Measurements from ENCODE around the gene SPSB4.
"Not testable (repeated sequence)": the region's sequence is repeated elsewhere in the genome, so short reads cannot be mapped to it uniquely, and the experiment has no call there.

Gene SPSB4

DNA sequence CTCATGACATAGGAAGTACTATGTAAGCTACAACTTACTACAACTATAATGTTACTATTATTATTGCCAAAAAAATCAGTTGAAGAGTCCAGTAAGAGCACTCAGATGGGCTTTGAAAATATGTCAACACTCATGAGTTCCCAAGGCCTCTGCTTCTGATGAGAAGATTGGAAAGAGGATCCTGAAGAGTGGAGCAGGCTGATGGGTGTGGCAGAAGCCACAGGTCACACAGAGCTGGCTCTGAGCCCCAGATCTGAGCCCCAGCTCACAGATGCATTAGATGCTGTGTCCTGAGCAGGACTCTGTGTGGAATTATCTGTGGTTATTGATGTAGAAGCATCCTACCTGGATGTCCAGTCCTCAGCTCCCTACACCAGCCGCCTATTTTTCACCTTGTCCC lies 65.6 kb downstream of the SPSB4 start:
- no peak for DNase-seq (ENCODE audit: low read depth)

DNA sequence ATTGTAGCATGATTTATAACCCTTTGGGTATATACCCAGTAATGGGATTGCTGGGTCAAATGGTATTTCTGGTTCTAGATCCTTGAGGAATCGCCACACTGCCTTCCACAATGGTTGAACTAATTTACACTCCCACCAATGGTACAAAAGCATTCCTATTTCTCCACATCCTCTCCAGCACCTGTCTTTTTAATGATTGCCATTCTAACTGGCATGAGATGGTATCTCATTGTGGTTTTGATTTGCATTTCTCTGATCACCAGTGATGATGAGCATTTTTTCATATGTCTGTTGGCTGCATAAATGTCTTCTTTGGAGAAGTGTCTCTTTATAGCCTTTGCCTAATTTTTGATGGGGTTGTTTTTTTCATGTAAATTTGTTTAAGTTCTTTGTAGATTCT lies 66.8 kb downstream of the SPSB4 start:
- DNase-seq (ENCODE audit: low read depth): not testable (repeated sequence)

DNA sequence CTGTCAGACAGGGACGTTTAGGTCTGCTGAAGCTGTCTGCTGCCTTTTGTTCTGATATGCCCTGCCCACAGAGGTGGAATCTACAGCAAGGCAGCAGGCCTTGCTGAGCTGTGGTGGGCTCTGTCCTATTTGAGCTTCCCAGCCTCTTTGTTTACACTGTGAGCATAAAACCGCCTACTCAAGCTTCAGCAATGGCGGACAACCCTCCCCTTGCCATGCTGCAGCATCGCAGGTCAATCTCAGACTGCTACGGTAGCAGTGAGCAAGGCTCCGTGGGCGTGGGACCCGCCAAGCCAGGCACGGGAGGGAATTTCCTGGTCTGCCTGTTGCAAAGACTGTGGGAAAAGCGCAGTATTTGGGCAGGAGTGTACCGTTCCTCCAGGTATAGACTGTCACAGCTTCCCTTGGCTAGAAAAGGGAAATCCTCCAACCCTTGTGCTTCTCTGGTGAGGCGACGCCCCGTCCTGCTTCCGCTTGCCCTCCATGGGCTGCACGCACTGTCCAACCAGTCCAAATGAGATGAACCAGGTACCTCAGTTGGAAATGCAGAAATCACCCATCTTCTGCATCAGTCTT lies 71.4 kb downstream of the SPSB4 start:
- no peak for DNase-seq (ENCODE audit: low read depth)

DNA sequence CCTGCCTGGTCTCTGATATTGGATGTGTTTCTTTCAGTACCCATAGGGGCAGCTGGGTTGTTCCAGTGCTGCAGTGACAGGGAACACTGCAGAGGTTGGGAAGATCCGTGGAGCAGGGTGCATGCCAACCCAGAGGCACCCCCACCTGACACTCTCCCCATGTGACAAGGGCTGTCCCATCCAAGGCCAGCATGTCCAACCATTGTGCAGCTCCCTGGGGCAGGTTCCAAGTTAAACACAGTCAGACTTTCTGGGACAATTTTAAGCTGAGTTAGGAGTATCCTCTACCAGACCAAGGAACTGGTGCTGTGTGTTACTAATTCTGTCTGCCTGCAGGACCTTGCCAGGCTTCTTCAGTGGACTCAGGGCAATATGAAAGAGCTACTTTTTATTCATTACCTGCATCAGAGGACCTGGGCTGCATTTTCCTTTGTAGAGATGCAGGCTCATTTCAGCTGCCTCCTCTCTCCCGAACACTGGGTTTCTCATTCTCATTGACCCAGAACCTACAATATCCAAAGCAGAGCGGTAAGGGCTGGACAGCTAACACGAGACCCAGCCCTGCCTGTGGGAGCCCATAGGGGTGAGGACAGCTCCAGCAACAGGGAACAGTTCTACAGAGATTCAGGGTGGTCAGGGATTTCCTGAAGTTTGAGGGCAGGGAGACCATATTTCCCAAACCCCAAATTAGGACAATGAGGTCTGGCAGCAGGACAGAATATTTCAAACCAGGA lies 72.7 kb downstream of the SPSB4 start:
- no peak for DNase-seq (ENCODE audit: low read depth)

DNA sequence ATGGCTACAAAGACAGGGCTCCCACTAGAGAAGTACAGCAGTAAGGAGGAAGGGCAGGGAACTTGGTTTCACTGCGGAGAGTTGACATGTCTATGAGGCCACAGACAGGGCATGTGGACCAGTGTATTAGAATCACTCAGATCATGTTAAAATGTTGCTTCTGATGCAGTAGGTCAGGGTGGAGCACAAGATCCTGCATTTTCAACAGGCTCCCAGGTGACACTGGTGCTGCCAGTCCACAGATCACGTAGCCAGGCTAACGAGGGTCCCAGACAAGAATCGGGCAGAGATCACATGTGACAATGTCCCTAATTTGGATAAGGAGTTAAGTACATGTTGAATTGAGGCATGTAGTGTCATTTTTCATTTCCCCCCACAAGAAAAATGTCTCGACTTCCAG lies 73.6 kb downstream of the SPSB4 start:
- DNase-seq (ENCODE audit: low read depth): no peak

DNA sequence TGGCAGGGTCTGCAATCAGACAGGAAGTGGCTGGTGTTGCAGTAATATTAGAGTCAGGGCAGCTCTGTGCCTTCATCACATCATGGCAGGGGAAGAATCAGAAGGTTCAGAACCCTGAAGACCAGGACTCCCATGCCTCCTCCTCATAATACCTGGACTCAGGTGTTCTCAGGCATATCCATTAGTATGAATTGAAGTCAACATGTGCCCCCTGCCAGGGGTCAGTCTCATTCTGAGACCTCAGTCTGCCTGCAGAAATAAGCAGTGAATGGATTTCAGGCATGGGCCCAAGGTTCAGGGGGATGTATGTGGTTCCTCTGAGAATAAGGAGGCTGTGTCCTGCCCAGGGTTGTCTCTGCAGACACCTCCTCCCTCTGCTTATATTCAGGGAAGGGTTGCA lies 74.2 kb downstream of the SPSB4 start:
- DNase-seq (ENCODE audit: low read depth): no peak

DNA sequence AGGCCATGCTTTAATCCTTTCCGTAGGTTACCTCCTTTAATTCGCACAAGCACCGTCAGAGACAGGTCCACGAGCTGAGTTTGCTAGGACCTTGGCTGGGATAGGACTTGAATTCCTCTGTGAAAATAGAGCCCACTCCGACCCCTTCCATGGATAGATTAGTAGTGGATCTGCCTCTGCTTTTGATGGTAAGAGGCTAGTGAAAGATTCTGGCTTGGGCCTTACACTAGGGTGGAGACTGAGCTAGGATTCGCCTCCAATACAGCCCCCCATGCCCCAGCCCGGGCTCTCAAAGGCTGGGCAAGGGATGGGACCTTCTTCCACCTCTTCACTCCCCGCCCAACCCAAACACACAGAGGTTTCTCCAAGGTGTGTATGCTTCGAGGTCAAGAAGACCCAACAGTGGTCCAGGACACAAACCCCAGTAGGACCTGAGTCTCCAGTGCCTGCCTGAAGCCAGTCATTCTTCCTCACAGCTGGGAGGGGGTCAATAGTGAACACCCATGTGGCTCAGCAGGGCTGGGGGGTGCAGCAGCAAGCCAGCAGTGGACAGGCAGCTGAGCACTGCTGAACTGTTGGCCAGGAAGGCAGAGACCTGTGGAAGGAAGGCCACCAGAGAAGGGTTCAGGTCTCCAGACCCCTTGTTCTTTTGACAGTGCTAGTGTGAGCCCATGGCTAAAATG lies 75.7 kb downstream of the SPSB4 start:
- no peak for DNase-seq (ENCODE audit: low read depth)

DNA sequence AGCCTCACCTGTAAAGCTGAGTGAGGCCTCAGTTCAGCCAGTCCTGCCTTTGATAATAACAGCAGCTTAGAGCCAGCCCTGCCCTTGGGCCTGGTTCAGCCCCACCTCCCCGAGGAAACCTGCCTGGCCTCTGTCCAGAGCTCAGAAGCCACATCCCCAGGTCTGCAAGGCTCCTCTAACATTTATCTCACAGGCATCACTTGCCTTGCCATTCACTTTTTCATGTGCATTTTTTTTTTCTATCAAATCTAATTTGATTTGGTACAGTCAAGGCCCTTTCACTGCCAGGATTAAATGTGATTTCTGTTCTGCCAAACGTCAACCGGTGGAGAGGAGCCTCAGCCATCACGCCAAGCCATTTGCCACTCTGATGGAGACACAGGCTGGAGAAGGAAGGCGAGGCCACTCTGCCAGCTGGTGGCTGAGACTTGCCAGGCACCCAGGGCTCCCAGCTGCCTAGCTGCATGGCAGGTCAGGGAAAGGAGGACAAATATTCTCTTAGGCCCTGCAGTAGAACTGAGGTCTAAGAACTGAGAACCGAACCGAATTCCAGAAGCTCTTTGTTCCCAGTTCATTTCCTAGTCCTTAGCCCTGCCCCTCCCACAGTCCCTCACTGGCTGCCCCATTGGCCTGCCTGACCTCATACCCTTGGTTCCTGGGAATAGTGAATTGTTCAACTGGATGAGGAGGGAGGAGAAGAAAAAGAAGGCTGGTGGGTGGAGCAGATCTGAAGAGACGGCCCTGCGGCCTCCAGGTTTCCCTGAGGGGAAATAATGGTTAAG lies 76.4 kb downstream of the SPSB4 start:
- no peak for DNase-seq (ENCODE audit: low read depth)

DNA sequence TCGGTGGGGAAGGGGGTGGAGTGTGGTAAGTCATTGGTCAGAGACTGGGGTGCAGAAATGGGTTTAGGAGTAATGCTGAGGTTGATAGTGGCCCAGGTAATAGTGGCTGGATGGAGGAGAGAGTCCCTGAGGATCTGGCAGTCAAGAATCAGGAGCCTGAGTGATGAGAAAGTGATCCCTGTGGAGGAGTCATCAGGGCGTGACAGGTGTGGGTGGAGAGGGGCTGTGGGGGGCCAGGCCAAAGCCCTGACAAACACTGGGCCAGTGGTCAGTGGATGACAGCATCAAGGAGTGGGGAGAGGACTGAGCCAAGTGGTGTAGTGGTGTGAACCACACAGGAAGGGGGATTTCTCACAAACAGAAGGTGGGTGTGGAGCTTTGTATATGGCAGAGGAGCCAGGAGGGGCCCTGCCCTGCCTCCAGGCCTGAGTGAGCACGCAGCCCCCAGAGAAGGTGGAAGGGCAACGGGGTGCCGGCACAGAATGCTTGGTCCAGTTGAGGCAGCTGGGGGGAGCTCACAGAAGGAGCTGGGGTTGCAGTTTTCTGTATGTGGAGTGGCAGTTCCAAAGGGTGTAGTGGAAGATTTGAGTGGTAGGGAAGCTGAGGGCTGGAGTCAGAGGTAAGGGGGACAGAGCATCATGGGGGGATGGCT lies 77.1 kb downstream of the SPSB4 start:
- DNase-seq (ENCODE audit: low read depth): no peak

DNA sequence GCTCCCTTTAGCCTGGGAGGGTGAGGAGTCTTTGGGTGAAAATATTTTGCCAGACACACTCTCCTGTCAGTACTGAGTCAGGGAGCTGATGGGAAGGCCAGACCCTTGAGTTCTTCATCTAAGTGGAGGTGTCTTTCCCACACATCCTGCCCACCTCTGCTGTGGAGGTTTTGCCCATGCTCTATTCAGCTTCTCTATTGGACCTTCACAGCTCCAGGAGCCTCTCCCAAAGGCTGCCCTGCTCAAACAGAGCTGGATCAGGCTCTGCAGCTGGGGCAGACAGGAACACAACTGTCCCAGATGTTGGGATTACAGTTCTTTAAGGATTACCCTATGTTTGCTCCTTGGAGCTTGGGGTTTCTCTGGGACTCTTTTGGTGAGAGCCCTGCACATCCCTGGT lies 77.9 kb downstream of the SPSB4 start:
- no peak for DNase-seq (ENCODE audit: low read depth)

DNA sequence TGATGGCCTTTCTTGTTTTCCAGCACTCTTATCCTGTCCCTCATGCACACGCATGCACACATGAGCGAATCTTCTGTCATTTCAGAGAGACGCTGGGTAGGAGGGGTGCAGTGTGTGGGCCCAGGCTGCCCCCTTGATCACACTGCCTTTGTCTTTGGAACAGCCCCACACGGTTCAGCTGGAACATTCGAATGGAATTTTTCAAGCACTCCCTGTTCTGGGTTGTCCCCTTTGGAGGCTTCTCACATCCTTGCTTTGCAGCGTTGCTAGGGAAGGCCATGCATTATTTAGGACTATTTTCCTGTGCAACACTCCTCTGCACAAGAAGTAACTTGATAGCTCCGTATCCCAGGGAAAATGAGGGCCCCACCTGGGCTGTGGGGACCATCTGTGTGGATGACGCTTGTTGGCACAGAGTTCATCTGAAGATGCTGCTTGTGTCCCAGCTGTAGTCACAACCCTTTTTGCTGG lies 78.4 kb downstream of the SPSB4 start:
- DNase-seq (ENCODE audit: low read depth): no peak

DNA sequence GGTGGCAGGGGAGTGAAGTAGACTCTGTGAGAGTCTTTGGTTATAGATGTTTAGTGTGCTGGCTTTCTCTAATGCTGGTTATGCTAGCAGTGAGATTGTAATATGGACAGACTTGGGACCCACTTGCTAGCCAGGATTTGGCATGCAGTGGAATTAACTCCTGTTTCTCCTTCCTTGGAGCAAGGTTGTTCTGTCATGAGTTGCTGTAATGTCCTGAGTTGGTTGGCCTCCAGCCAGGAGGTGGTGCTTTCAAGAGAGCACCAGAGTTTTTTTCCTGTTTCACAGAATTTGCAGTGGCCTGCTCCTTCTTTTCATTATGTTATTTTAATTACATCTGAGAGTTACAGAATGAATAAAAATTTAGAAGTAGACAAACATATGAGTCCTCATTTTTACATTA lies 92.4 kb downstream of the SPSB4 start:
- DNase-seq (ENCODE audit: low read depth): no peak

DNA sequence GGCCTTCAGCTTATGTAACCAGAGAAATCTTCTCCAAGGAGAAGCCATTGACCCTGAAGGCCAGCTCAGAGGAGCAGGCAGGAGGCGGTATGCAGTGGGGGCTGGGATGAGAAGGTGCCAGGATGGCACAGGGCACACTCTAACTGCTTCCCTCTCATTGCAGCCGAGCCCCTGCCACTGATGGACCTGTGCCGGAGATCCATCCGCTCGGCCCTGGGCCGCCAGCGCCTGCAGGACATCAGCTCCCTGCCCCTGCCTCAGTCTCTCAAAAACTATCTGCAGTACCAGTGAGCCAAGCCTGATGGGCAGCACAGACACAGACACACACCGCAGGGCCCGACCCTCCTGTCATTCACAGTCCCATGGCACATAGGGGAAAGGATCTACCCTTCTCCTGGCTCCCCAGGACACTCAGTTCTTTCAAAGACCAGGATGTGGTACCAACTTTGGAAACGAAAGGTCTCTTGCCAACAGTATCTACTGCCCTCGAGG lies 95.9 kb downstream of the SPSB4 start:
- no peak for DNase-seq (ENCODE audit: low read depth)

DNA sequence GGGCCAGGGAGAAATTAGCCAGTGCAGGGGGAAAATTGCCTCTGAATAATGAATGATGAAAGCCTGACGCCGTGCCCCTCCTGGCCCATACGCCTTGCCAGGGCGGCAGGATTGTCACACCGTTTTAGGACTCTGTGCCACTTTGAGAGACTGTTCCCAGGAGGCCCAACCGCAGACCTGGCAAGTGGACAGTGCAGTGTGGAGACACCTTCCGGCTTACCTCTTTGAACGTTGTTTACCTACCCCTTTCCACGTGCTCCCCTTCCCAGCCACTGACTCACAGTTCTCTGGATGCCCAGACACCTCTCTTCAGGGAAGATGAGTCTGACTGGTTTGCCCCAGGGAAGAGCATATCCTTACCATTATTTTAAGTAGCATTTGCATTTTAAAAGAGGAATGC lies 96.5 kb downstream of the SPSB4 start:
- DNase-seq (ENCODE audit: low read depth): no peak

DNA sequence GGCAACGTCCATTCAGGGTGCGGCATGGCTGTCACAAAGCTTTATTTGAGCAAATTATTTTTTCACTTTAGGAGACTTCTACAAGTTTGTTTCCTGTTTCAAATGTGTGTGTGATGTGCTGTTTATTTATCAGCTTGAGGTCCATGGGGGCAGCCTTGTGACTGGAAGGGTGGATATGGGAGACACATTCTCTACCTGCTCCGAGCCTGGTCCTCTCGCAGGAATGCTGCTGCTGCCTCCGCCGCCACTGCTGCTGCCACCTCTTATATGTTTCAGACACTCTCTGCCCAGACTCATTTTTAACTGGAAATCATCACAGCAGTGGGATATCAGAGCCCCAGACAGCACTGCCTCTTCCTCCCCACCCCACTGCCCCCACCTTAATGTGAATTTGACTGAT lies 97.0 kb downstream of the SPSB4 start:
- DNase-seq (ENCODE audit: low read depth): no peak

DNA sequence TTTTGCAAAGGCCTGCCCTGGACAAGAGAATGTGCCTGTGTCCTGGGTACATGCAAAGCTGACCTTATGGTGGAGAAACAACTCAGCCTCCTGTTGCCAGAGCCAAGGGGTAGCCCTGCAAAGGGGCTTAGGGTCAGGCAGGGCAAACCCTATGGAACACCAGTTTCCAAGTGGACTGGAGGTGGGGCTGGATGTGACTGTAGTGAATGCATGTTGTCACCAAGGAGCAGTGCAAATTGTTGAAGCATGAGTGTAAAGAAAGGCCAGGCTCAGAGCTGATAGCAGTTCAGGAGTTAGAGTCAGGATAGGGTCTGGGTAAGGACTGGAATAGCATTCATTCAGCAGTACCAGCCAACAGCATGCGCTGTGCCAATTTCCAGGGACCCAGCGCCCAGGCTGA lies 97.6 kb downstream of the SPSB4 start:
- DNase-seq (ENCODE audit: low read depth): no peak

DNA sequence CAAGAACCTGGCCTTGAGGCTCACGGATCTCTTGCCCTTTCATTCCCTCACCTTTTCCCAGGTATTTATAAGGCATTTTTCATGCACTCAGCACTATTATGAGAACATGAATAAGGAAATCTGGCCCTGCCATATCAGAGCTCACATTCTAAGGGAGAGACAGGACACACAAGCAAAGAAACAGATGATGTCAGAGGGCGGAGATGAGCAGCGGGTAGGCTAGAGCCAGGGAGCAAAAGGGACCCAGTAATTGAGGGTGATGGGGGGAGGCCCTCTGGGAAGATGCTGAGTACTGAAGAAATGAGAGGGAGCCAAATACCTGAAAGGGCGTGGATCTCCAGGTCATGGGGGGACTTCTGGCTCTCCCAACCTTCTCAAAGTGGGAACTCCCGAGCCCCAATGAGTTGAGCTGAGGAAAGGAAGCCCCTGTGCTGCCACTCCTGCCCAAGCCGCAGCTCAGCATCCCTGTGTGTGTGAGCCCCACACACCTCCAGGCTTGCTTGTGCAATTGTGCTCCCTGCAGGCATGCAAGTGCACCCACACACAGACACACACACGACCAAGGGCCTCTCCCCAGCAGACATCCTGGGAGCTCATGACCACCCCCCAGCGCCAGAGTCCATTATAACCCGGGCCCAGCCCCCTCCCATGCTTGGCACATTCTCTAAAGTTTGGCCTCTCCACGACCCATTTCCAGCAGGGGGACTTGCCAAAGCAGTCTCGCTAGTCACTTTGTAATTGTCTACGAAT lies 99.1 kb downstream of the SPSB4 start:
- DNase-seq (ENCODE audit: low read depth): no peak

DNA sequence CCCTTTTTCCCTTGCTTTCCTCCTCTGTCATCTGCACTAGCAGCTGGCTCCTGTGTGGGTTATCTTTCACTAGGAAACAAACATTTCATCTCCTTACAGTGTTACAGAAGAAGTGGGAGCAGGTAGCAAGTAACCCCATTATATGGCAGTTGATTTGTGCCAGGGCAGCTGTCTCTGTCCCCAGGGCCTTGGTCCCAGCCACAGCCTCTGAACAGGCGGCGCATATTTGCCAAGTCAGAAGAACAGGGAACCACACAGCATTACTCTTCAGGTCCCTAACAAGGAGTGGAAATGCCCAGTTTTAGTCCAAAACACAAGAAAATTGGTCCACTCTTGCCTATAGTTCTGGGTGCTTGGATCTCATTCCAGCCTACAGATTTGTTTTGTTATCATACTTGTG lies 99.8 kb downstream of the SPSB4 start:
- DNase-seq (ENCODE audit: low read depth): no peak

DNA sequence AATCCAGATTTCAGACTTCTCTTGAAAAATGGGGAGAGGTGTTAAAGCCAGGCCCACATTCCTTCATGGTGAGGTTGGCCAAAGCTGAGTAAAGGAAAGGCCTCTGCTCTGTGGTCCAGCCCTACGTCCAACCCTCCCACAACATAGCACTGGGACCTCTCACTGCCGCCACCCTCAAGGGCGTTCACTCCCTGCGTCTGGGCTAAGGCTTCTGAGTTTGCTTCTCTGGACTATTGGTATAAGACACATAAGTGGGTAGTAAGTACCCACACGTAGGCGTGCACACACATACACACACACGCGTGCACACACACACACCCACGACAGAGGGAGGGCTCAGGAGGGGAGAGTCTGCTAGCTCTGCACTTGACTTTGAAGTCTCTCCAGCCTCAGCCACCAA lies 100.3 kb downstream of the SPSB4 start:
- DNase-seq (ENCODE audit: low read depth): no peak

DNA sequence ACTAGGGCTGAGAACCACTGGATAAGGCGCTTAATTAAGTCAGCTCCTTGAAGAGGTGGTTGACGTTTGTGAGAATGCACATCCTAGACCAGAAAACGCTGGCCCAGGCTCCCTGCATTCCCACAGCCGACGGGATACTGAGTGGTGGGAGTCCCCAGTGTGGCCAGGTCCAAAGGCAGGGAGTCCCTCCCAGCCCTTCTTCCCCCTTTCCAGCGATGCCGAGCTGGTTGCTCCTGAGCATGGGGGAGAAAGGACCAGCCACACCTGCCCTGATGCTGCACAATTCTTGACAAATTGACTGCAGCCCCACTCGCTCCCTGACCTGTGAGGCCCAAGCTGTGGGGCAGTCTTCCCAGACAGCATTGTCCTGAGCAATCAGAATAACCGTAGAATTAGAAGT lies 101.0 kb downstream of the SPSB4 start:
- no peak for DNase-seq (ENCODE audit: low read depth)

Measured in stimulated activated CD8-positive, alpha-beta memory T cell treated with anti-CD3 and anti-CD28 coated beads, Interleukin-15, amount 100 ng/mL, for 24 hours (primary cell).